HG03064 (cell line): ENCODE results near the gene FCER2.

Experiments
- ATAC-seq: cut with Tn5 transposase; IDR thresholded peaks from one replicate; pipeline ENCODE4 v1.9.1; 2021; ENCODE audit warnings: low read depth; ENCODE audit not compliant: unreplicated experiment

The FCER2 gene

DNA sequence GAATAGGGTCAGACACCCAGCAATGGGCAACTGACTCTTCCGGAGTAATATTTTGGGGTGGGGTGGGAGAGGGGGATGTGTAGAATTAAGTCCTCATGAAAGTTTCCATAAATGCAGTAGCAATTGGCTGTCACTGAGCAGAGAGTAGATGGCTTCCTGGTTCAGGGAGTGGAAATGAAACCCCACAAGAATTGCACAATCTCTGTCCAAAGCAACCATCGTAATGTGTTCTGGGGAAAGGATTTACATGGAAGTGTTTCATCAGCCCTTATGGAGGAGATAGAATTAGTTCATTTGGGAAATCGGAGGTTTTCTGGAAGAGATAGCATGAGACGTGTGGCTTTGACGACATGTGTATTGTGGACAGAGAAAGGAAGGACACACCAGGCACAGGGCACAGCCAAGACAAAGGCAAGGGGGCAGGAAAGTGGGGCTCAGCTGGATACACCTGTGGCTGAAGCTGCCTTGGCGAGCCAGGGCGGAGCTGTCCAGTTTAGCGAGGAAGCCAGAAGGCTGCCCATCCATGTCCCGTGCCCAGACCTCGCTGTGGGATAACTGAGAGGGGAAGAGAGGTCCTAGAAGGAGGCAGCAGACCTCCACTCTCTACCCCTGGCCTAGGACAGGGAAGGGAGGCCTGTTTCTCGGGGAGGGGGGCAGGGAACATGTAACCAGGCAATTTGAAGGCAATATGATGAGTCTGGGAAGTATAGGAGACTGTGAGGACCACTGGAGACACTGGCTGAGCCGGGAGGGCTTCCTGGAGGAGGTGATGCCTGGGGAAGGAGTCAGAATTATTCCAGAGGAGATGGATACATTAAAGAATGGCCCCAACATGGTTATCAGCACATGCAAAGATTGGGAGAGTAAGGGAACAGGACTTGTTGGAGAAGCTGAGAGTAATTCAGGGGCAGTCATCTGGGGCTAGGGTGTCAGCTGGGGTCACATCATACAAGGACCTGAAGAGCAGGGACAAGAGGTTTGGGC, 32.6 kb upstream of the FCER2 start:
- no peak for ATAC-seq

DNA sequence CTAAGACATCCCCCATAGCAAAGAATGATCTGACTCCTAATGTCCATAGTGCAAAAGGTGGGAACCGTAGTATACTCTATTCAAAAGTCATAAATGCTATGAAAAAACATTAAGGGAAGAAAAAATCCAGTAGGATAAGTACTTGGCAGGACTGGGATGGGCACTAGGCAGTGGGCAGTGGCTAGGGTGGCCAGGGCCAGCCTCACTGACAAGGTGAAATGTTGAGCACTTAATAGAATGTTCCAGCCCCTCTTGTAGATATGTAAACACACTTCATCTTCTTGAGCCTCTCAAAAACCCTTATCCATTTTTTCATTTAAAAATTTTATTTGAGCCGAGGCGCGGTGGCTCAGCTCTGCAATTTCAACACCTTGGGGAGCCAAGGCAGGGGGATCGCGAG, 31.4 kb upstream of the FCER2 start:
- no peak for ATAC-seq

DNA sequence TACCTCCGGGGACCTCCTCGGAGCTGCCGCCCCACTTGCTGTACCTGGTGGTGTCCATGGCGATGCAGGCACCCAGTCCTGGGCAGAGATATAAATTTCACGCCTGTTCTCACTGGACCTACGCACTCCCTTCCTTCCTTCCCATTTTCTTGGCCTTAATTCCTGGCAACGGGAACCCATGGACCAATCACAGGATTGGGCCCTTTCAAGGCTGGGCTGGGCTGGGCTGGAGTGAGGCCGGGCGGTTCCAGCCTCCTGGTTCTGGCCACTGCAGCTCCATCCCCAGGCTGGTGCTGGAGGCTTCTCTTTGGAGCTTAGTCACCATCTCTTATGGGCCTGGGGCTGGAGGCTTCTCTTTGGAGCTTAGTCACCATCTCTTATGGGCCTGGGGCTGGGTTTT, 30.1 kb upstream of the FCER2 start, which contains the start of gene CLEC4G:
TSS of gene CLEC4G (minus strand) at position 66 of the 400 bp plus-strand sequence. CDS start at position 58, 8 bp downstream.
- ATAC-seq: no peak

DNA sequence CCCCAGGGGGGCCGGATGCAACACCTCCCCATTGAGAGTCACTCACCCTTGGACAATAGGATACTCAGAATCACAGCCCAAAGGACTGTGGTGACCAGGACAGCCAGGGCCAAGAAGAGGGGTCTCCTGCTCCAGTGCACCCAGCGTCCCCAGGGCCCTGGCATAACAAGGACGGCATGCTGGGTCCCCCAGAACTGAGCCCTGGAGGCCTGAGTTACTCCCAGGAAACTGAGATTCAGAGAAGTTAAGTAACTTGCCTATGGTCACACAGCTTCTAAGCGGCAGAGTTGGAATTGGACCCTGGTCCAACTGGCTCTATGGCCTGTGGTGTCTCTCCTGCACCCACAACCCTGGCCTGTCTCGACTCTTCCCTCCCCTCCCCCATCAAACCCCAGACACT, 29.7 kb upstream of the FCER2 start:
- no peak for ATAC-seq

DNA sequence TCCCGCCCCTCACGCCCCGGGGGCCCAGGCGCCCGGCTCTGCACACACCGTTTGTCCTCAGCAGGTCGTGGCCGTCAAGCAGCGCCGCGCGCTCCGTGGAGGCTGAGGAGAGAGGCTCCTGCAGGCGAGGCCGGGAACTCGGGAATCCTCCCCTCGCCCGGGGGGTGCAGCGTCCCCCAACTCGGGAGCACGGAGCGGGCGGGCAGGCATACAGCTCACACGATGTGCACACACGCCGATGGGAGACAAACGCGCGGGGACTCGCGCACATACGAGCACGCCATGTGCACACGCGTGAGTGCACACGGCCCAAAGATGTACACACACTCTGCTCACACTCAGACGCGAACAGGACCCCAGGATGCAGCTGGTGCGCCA, 29.3 kb upstream of the FCER2 start:
- no peak for ATAC-seq

DNA sequence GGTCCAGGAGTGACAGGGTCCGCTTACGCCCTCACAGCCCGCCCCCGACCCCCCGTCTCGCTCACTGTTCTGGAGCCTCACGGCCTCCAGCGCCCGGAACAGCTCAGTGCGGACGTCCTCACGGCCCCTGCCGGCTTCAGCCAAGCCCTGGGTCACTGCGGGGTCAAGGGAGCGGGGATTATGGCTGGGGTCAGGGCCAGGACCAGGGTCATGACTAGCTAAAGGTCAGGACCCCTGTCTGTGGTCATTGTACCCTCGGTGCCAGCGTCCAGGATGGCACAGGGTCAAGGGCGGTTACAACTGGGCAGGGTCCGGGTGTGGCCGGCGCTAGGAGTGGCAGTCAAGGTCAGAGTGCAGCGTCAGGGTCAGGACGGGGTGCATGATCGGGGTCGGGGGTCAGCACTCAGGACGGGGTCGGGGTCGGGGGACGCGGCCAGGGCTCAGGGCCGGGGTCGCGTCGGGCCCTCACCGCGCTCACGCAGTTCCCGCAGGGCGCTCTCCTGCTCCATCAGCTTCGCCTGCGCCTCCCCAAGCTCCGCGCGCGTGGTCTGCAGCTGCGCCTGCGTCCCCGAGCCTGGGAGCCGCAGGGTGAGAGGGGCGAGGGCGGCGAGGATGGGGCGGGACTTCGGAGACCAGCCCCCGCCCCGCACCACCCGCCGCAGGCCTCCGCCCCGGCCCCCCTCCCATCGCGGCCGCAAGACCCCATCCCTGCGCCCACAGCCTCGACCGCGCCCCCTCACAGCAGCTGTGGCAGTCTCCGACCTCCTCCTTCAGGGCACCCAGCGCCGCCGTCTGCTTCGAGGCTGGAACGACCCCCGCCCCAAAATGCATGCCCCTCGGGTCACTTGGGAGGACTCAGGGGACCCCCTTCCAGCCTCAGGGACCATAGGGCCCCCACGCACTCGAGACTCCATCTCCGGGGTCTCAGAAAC, 28.6 kb upstream of the FCER2 start:
- no peak for ATAC-seq

DNA sequence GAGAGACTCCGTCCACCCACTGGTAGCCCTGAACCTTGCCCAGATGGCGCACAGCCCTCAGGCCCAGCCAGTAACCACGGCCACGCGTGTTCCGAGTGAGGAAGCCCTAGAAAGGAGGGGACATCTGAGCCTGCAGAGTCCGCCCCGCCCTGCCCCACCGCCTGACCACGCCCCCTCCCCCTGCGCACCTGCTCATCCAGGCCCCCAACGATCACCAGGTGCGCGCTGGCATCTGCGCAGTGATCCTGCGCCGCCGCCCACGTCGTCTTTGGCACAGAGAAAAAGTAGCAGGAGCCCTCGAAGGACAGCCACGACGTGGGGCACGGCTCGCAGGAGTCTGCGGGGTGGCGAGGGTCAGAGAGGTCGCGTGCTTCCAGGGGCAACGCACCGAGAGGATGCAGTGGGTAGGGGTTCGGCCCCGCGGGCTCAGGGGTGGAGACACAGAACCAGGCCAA, 27.9 kb upstream of the FCER2 start:
- ATAC-seq: no peak

DNA sequence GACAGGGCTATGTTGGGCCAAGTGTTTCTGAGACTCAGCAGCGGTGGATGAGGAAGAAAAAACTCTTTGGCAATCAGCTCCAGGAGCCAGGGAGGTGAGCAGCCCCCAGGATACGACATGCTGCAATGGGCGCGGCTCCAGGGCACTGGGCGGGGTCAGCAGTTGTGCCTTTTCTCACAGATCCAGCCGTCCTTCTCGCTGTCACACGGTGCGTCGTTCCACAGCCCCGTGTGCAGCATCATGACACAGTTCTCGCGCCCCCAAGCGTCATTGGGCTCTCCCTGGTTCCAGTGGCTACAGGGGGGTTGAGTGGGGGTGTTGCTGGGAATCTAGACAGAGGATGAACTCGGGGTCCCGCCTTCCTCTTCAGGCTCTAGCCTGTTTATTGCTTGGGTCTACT, 27.3 kb upstream of the FCER2 start:
- ATAC-seq: no peak

DNA sequence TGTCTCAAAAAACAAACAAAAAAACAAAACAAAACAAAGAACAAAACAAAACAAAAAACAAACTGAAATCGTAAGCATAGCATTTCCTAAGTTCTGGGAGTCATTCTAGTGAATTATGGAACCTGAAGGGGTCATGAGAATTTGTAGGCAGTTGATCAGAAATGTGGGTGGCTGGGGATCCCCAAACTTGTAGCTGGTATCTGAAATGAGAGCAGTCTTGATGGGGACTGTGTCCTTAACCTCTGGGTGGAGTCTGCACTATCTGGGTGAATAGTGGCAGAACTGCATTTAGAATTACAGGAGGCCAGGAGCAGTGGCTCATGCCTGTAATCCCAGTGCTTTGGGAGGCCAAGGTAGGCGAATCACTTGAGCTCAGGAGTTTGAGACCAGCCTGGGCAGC, 23.9 kb upstream of the FCER2 start:
- ATAC-seq: no peak

DNA sequence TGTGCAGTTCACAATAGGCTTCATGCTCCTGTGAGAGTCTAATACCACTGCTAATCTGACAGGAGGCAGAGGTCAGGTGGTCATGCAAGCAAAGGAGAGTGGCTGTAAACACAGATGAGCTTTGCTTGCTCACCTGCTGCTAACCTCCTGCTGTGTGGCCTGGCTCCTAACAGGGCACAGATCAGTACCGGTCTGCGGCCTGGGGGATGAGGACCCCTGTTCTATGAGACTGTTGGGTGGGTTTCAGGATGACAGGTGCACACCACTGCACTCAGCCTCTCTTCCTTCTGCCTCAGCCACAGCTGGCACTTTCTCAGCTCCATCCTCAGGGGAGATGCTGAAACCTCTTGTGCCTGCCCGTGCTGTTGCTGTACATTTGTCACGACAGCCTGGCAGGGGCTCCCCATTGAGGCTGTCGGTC, 20.3 kb upstream of the FCER2 start:
- peak; percentile 55 for ATAC-seq

DNA sequence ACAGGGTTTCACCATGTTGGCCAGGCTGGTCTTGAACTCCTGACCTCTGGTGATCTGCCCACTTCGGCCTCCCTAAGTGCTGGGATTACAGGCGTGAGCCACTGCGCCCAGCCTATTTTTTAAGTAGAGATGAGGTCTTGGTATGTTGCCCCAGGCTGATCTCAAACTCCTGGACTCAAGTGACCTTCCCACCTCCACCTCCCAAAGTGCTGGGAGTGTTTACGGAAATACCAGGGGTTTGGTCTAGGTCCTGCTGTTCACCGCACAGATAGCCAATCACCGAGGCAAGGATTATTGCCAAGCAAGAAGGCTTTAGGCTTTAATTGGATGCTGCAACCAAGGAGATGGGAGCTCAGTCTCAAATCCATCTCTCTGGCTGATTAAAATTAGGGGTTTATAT, 18.4 kb upstream of the FCER2 start:
- ATAC-seq: no peak

DNA sequence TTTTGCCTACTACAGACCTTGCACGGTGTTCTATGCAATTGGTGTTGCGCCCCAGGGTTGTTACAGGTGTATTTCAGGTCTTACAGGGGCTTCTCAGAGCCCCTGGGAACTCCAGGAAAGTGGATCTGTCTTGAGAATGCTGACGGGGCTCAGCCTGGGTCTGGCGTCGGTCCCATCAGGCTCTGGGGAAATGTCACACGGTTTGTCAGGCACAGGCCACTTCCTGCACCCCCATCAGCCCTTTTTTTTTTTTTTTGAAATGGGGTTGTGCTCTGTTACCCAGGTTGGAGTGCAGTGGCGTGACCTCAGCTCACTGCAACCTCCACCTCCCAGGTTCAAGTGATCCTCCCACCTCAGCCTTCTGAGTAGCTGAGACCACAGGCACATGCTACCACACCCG, 16.7 kb upstream of the FCER2 start:
- no peak for ATAC-seq

DNA sequence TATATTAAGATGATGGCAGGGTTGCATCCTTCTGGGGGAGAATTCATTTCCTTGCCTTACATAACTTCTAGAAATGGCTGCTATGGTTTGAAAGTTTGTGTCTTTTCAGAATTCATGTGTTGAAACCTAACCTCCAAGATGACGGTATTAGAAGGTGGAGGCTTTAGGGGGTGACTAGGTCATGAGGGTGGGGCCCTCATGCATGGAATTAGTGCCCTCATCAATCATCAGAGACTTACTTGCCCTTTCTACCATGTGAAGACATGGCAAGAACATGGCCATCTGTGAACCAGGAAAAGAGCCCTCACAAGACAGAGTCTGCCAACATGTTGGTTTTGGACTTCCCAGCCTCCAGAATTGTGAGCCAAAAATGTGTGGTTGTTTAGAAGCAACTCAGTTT, 14.8 kb upstream of the FCER2 start:
- ATAC-seq: no peak

DNA sequence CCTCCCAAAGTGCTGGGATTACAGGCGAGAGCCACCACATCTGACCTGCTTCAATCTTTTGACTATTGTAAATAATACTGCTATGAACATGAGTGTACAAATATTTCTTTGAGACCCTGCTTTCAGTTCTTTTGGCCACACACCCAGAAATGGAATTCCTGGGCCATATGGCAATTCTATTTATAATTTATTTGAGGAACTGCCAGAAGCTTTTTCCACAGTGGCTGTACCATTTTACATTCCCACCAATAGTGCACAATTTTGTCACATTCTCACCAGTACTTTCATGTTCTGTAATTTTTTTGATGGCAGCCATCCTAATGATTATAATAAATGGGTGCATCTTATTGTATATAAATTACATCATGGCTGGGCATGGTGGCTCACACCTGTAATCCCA, 13.7 kb upstream of the FCER2 start:
- ATAC-seq: no peak

DNA sequence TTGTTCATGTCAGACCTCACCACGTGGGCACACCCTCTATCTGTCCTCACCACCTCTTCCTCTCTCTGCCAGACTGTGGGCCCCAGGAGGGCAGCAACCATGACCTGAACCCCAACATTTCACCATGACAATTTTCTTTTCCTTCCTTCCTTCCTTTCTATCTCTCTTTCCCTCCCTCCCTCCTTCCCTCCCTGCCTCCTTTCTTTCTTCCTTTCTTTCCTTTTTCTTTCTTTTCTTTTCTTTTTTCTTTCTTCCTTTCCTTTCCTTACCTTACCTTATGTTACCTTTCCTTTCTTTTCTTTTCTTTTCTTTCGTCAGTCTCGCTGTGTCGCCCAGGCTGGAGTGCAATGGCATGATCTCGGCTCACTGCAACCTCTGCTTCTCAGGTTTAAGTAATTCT, 8.7 kb upstream of the FCER2 start:
- ATAC-seq: no peak

DNA sequence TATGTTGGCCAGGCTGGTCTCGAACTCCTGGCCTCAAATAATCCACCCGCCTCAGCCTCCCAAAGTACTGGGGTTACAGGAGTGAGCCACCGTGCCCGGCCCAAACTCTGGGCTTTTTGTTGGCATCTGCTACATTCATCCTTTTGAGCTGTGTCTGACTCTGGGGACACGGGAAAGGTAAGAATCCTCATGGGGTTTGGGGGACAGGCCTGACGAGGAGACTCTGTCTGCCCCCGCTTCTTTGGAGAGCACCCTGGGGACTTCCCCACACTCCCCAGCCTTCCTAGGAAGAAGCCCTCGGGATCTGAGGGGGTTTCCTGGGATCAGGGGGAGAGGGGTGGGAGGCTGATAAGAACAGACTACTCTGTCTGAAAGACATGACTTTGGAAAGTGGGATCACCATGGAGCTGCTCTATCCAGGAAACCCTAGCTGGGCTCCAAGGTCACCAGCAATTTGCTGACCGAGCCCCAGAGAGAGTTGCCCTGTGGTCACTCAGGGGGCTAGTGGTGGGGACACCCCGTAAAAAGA, 8.1 kb upstream of the FCER2 start:
- no peak for ATAC-seq

DNA sequence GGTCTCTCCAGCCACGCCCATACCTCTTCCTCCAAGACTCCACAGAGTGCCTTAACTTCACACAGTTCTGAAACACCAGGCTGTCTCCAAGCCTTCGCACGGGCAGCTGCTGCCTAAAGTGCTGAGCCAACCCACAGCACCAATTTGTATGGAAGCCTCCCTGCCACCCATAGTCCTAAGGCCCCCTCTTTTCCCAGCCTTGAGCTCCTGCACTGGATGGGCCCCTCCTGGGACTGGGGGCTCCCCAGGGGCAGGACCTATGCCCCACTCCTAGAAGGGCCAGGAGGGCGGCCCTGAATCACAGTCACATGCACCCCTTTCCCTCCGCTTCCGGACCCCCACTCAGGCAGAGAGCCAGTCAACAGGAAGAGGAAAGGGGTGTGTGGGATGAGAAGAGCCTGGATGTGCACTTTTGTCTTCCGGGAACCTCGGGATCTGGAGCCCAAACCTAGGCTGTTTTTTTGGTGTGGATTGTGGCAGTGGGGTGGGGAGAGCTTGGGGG, 5.1 kb upstream of the FCER2 start:
- no peak for ATAC-seq

DNA sequence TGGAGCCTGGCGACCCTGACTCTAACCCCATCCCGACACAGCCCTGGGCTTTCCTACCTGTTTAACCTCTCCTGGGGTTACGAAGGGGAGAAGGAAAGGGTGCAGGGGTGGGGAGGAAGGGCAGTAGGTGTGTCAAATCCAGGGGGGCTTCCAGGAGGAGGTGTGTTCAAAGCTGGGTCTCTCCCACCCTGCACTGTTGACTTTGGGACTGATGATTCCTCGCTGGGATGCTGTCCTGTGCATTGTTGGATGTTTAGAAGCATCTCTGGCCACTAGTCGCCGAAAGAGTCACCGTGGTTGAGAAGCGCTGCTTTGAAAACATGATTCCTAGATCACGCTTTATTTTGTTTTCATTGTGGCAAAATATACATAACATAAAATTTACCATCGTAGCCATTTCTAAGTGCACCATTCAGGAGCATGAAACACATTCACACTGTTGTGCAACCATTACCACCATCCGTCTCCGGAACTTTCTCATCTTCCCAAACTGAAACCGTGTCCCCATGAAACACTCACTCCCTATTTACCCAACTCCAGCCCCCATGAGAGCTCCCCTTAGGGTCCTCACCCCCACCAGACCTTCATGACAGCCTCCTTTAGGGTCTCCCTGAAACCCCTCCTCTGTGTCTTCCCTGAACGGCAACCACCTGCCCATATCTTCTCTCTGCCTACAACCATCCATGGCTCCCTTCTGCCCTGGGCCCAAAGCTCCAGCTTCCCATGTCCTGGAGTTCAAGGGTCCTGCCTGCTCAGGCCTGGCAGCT, 4.4 kb upstream of the FCER2 start:
- no peak for ATAC-seq

DNA sequence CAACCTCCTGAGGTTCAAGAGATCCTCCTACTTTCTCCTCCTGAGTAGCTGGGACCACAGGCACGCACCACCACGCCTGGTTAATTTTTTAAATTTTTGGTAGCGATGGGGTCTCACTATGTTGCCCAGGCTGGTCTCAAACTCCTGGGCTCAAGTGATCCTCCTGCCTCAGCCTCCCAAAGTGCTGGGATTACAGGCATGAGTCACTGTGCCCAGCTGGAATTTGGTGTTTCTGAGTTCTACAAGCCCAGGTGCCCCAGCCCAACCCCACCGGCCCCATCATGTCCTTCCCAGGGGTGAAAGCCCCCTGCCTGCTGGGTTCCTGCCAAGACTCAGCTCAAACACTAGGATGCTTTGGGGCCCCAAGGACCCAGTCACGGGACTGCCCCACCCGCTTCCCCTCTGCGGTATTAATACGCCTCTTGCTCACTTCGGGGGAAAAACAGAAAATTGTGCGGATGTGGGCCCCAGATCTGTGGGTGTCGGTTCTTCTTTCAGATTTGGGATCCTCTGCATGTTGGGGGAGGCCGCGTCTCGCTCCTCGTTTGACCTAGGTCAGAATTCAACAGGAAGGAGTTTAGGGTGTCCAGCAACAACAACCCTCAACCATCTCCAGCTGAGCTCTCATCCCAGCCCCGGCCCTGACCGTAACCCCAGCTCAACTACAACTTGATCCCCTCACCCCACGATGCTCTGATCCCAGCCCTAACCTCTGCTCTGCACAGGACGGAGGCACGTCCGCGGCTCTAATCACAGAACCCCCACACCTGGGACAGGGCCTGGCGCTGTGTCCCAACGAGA, 3.7 kb upstream of the FCER2 start:
- ATAC-seq: no peak
